MM.1S (cell line): Measurements from ENCODE around the gene IFNGR2.
"Not testable (repeated sequence)": the region's sequence is repeated elsewhere in the genome, so short reads cannot be mapped to it uniquely, and the experiment has no call there.

Experiments
- DNase-seq: peaks from one replicate; pipeline ENCODE4 v3.0.0-alpha.2; 2015
- H2AFZ ChIP-seq: fragments of 300-600 bp; sonication (generic); 2 replicates; pipeline ENCODE4 v1.6.0; 2016; ENCODE audit warnings: antibody characterized with exemption, low read length
- H3F3A ChIP-seq: fragments of 300-600 bp; sonication (generic); 2 replicates; pipeline ENCODE4 v1.6.1; 2016; ENCODE audit warnings: mild to moderate bottlenecking, antibody characterized with exemption, low read length, moderate library complexity, mixed read lengths; ENCODE audit not compliant: insufficient read depth
- H3K27ac ChIP-seq: fragments of 300-600 bp; sonication (generic); 2 replicates; pipeline ENCODE4 v1.5.1; 2016; ENCODE audit warnings: mild to moderate bottlenecking, low read length
- H3K27me3 ChIP-seq: fragments of 300-600 bp; sonication (generic); replicated peaks from 2 replicates; pipeline ENCODE4 v1.6.0; 2016; ENCODE audit warnings: low read length; ENCODE audit not compliant: insufficient read depth
- H3K36me3 ChIP-seq: fragments of 300-600 bp; sonication (generic); replicated peaks from 2 replicates; pipeline ENCODE4 v1.6.1; 2016; ENCODE audit warnings: mild to moderate bottlenecking, low read length, mixed read lengths; ENCODE audit not compliant: insufficient read depth
- H3K4me1 ChIP-seq: fragments of 300-600 bp; sonication (generic); 2 replicates; pipeline ENCODE4 v1.6.1; 2016; ENCODE audit warnings: low read length, mixed read lengths
- H3K4me2 ChIP-seq: fragments of 300-600 bp; sonication (generic); 2 replicates; pipeline ENCODE4 v1.6.0; 2016; ENCODE audit warnings: low read depth, low read length
- H3K4me3 ChIP-seq: fragments of 300-600 bp; sonication (generic); 2 replicates; pipeline ENCODE4 v1.5.1; 2016; ENCODE audit warnings: low read length, mixed read lengths
- H3K79me2 ChIP-seq: fragments of 300-600 bp; sonication (generic); 2 replicates; pipeline ENCODE4 v1.6.1; 2016; ENCODE audit warnings: mixed run types, low read length, mixed read lengths
- H3K9ac ChIP-seq: fragments of 300-600 bp; sonication (generic); 2 replicates; pipeline ENCODE4 v1.6.1; 2016; ENCODE audit warnings: low read length, mixed read lengths
- H3K9me2 ChIP-seq: fragments of 300-600 bp; sonication (generic); replicated peaks from 2 replicates; pipeline ENCODE4 v1.6.1; 2016; ENCODE audit warnings: mild to moderate bottlenecking, low read length, mixed read lengths; ENCODE audit not compliant: insufficient read depth
- H3K9me3 ChIP-seq: fragments of 300-600 bp; sonication (generic); replicated peaks from 2 replicates; pipeline ENCODE4 v1.6.1; 2016; ENCODE audit warnings: mild to moderate bottlenecking, low read length, mixed read lengths; ENCODE audit not compliant: insufficient read depth
- H4K20me1 ChIP-seq: fragments of 300-600 bp; sonication (generic); 2 replicates; pipeline ENCODE4 v1.6.1; 2016; ENCODE audit warnings: mild to moderate bottlenecking, low read length, moderate library complexity, mixed read lengths; ENCODE audit not compliant: insufficient read depth
- EZH2 ChIP-seq: fragments of 300-600 bp; sonication (generic); optimal IDR thresholded peaks from 2 replicates; pipeline ENCODE3; 2017; ENCODE audit warnings: low read depth, mild to moderate bottlenecking, antibody characterized with exemption, low read length, mixed read lengths
- EZH2phosphoT487 ChIP-seq: fragments of 300-600 bp; sonication (generic); IDR thresholded peaks from 2 replicates; pipeline ENCODE4 v1.6.1; 2018; ENCODE audit warnings: antibody characterized with exemption, low read length
- TF ChIP-seq, protein P1 (sequence below): fragments of 300-600 bp; sonication (generic); IDR thresholded peaks from 2 replicates; pipeline ENCODE4 v1.5.1; 2016; ENCODE audit warnings: antibody characterized with exemption, low read length, mixed read lengths

Gene IFNGR2

DNA sequence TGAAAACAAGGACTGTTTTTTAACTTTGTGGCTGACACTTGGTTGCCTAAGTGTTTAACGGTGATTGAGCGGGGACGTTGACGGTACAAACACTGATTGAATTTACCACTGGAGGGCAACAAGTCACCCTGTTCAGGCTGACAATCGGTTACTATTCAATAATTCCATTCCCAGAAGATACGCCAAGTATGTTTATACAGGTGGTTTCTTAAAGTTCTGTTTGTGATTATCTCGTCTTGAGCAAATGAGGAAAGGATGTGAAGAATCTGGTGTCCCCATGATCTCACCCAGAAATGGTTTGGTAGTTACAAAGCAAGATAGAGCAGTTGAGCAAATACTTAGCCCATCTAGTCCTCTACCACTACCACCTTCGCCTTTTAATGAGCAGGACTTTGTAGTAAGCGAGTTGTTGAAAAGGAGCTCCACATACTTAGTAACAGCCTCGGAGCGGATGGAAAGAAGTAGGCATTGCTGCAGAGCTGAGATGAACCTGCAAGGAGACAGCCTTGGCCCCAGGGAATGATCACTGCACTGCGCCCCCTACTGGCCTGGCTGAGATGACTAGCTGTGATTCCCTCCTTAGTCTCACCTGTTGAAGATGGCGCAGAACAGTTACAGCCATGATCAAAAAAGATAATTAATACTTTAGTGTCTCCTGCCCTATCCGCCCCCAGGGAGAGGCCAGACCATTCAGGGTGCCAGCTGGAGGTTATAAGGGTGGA is 42.2 kb upstream of the IFNGR2 start:
- peaks cover 4% of the 10 kb centered on the region; the same call in 1 of the 2 replicates for H3K36me3 ChIP-seq
- H3K4me3 ChIP-seq = peak overlapping the region; percentile 21
- H3K9ac ChIP-seq = no peak overlapping the region; the same call in 1 of the 2 replicates
- no peaks in the 10 kb centered on the region for H3K9me3 ChIP-seq
- H3K27me3 ChIP-seq = no peaks in the 10 kb centered on the region
- peaks cover 7% of the 10 kb centered on the region for H3K79me2 ChIP-seq
- H3K9me2 ChIP-seq = no peaks in the 10 kb centered on the region
- H2AFZ ChIP-seq = peak overlapping the region; percentile 3; the same call in 1 of the 2 replicates
- H3F3A ChIP-seq = peaks cover 14% of the 10 kb centered on the region
- peak; percentile 87 for DNase-seq
- H3K4me2 ChIP-seq = peak overlapping the region; percentile 63
- H4K20me1 ChIP-seq = no peaks in the 10 kb centered on the region
- H3K27ac ChIP-seq = peak overlapping the region; percentile 57; the same call in 1 of the 2 replicates
- TF ChIP-seq, protein P1, sequence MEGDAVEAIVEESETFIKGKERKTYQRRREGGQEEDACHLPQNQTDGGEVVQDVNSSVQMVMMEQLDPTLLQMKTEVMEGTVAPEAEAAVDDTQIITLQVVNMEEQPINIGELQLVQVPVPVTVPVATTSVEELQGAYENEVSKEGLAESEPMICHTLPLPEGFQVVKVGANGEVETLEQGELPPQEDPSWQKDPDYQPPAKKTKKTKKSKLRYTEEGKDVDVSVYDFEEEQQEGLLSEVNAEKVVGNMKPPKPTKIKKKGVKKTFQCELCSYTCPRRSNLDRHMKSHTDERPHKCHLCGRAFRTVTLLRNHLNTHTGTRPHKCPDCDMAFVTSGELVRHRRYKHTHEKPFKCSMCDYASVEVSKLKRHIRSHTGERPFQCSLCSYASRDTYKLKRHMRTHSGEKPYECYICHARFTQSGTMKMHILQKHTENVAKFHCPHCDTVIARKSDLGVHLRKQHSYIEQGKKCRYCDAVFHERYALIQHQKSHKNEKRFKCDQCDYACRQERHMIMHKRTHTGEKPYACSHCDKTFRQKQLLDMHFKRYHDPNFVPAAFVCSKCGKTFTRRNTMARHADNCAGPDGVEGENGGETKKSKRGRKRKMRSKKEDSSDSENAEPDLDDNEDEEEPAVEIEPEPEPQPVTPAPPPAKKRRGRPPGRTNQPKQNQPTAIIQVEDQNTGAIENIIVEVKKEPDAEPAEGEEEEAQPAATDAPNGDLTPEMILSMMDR = peak; percentile 94
- TF ChIP-seq EZH2 = no peak
- no peak for TF ChIP-seq EZH2phosphoT487
- peaks cover 17% of the 10 kb centered on the region for H3K4me1 ChIP-seq

DNA sequence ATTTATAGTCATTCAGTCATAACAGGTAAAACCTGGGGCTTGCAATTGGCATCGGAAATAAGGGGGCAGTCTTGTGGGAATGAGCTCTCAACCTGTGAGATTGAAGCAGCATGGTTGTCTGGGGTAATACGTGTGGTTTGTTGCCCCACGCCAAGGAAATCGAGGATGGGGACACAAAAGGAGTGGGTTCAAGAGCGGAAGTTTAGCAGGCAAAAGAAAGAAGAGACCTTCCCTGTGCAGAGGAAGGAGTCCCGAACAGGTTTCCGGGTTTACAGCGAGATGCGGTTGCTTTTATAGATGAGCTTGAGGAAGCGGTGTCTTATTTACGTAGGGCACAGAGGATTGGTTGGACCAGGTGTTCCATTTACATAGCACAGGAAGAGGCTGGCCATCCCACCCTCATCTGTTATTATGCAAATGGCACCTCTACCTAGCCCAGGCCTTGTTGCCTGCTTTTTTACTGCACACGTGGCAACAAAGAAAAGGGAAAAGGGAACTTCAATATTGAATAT is 41.1 kb upstream of the IFNGR2 start:
- Histone ChIP-seq H3K79me2 (peaks cover 1% of the 10 kb centered on the region; the same call in 1 of the 2 replicates), H3K9me2 (no peaks in the 10 kb centered on the region), H3F3A (peaks cover 14% of the 10 kb centered on the region), H3K4me2 (peak overlapping the region; percentile 63), H3K9ac (peak overlapping the region; percentile 23; the same call in 1 of the 2 replicates), H3K27me3 (no peaks in the 10 kb centered on the region), H3K27ac (peak overlapping the region; percentile 57; the same call in 1 of the 2 replicates), H3K4me1 (peaks cover 17% of the 10 kb centered on the region), H4K20me1 (no peaks in the 10 kb centered on the region), H3K36me3 (no peaks in the 10 kb centered on the region), H2AFZ (no peak overlapping the region), H3K9me3 (no peaks in the 10 kb centered on the region), H3K4me3 (peak overlapping the region; percentile 21)
- peak; percentile 63 for DNase-seq
- TF ChIP-seq EZH2 = no peak
- TF ChIP-seq, protein P1 = no peak
- no peak for TF ChIP-seq EZH2phosphoT487

DNA sequence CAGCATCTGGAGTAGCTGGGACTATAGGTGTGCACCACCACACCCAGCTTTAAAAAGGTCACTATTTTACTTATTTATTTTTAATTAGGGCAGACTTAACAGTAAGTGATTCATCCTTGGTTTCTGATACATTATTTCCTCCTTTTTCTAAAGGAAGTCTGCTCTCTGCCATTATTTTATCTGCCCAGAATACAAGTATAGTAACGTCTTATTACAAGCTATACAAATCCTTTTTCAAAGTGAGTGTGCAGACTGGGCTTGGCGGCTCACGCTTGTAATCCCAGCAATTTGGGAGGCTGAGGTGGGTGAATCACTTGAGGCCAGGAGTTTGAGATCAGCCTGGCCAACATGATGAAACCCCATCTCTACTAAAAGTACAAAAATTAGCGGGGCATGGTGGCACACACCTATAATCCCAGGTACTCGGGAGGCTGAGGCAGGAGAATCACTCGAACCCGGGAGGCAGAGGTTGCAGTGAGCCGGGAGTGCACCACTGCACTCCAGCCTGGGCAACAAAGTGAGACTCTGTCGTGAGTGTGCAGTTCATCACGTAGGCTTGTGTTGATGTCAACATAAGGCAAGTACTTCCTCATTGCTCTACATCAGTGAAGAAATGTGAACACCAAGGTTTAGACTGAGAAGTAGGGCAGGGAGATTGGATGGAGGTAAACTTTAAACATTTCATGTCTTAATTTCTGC is 39.2 kb upstream of the IFNGR2 start:
- not testable (repeated sequence) for H3K36me3 ChIP-seq, H2AFZ ChIP-seq, H3K27ac ChIP-seq, H3K27me3 ChIP-seq, H3K9ac ChIP-seq, H3K9me2 ChIP-seq, H3K9me3 ChIP-seq, H3K79me2 ChIP-seq, H3K4me3 ChIP-seq, H3K4me2 ChIP-seq, DNase-seq, H4K20me1 ChIP-seq
- Histone ChIP-seq H3K4me1 (peaks cover 17% of the 10 kb centered on the region), H3F3A (peaks cover 12% of the 10 kb centered on the region)
